ENCODE data around the gene ARRDC1. TPM values are rescaled to one million over a fixed set of nuclear protein-coding genes. Genes with fewer than 3 reads are reported as not detected.

Gene ARRDC1
- polyA plus RNA-seq, 1 experiment, result 46.1 TPM

- peaks cover 17% of the 10 kb centered on the region for H3K36me3 ChIP-seq (ENCODE audit: control insufficient read depth, insufficient read depth, low read length)
- peak within 1 kb of the TSS; percentile 99 for H3K4me3 ChIP-seq (ENCODE audit: low read depth, low read length)
- H3K27me3 ChIP-seq (ENCODE audit: control insufficient read depth, insufficient read depth, low read length), result no peaks in the 10 kb centered on the region
- no peak for DNase-seq (ENCODE audit: low read depth)
- ChIA-PET CTCF (interaction anchor here (0.6 to 1.5 kb wide), 3 partner anchors 21 to 55 kb away, joined by 3 to 4 read pairs (median 3); no protein-coding TSS in a partner anchor), POLR2A (no interaction called here)
- TF ChIP-seq, protein P1, sequence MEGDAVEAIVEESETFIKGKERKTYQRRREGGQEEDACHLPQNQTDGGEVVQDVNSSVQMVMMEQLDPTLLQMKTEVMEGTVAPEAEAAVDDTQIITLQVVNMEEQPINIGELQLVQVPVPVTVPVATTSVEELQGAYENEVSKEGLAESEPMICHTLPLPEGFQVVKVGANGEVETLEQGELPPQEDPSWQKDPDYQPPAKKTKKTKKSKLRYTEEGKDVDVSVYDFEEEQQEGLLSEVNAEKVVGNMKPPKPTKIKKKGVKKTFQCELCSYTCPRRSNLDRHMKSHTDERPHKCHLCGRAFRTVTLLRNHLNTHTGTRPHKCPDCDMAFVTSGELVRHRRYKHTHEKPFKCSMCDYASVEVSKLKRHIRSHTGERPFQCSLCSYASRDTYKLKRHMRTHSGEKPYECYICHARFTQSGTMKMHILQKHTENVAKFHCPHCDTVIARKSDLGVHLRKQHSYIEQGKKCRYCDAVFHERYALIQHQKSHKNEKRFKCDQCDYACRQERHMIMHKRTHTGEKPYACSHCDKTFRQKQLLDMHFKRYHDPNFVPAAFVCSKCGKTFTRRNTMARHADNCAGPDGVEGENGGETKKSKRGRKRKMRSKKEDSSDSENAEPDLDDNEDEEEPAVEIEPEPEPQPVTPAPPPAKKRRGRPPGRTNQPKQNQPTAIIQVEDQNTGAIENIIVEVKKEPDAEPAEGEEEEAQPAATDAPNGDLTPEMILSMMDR (IDR thresholded peaks at IDR 0.05; ENCODE audit: insufficient read depth, low read depth, low read length), result no peak
Measured at GRCh38 chr9:137618105-137619067, 12.9 kb downstream of the ARRDC1 start, which contains the start of gene EHMT1. Gene EHMT1, plus strand, starts transcription at chr9:137619005. Its CDS starts 24 bp downstream, at chr9:137619029.

- DNase-seq (ENCODE audit: low read depth), result no peak
- Histone ChIP-seq H3K4me3 (ENCODE audit: low read depth, low read length) (peak overlapping the region; percentile 72), H3K27me3 (ENCODE audit: control insufficient read depth, insufficient read depth, low read length) (no peaks in the 10 kb centered on the region), H3K36me3 (ENCODE audit: control insufficient read depth, insufficient read depth, low read length) (peaks cover 12% of the 10 kb centered on the region)
- ChIA-PET POLR2A (no interaction called here), CTCF (interaction anchor here (0.7 to 1.5 kb wide), 3 partner anchors 16 to 84 kb away, joined by 3 to 4 read pairs (median 4); no protein-coding TSS in a partner anchor)
- TF ChIP-seq, protein P1 (IDR thresholded peaks at IDR 0.05; ENCODE audit: insufficient read depth, low read depth, low read length), result no peak
Measured at GRCh38 chr9:137619240-137620047, 14.0 kb downstream of the ARRDC1 start.

- peak overlapping the region; percentile 72 for H3K4me3 ChIP-seq (ENCODE audit: low read depth, low read length)
- POLR2A ChIA-PET, result no interaction called here
- H3K27me3 ChIP-seq (ENCODE audit: control insufficient read depth, insufficient read depth, low read length), result no peaks in the 10 kb centered on the region
- peaks cover 7% of the 10 kb centered on the region for H3K36me3 ChIP-seq (ENCODE audit: control insufficient read depth, insufficient read depth, low read length)
- DNase-seq (ENCODE audit: low read depth), result no peak
- TF ChIP-seq, protein P1 (IDR thresholded peaks at IDR 0.05; ENCODE audit: insufficient read depth, low read depth, low read length), result no peak
- CTCF ChIA-PET, result interaction anchor here (0.7 to 1.5 kb wide), 3 partner anchors 17 to 85 kb away, joined by 3 to 4 read pairs (median 4); no protein-coding TSS in a partner anchor
Measured at GRCh38 chr9:137620048-137620405, 14.5 kb downstream of the ARRDC1 start.

DNA sequence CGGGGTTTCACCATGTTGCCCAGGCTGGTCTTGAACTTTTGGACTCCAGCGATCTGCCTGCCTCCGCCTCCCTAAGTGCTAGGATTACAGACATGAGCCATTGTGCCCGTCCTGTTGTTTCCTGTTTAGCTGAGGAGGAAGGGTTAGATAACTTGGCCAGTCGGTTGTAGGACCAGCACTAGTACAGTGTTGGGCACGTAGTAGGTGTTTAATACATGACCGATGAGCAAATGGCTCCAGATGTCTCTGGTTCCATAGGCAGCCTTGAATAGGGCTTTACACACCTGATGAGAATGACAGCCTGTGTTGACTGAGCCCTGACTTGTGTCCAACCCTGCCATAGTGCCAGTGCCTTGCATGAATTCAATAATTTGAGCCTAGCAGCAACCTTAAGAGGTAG, 15.1 kb downstream of the ARRDC1 start:
- H3K36me3 ChIP-seq (ENCODE audit: control insufficient read depth, insufficient read depth, low read length), result peaks cover 4% of the 10 kb centered on the region
- TF ChIP-seq, protein P1 (IDR thresholded peaks at IDR 0.05; ENCODE audit: insufficient read depth, low read depth, low read length), result no peak
- H3K27me3 ChIP-seq (ENCODE audit: control insufficient read depth, insufficient read depth, low read length), result no peaks in the 10 kb centered on the region
- no peak overlapping the region for H3K4me3 ChIP-seq (ENCODE audit: low read depth, low read length)
- ChIA-PET CTCF (interaction anchor here (0.7 to 1.8 kb wide), 3 partner anchors 9 to 44 kb away, joined by 3 to 4 read pairs (median 4); no protein-coding TSS in a partner anchor), POLR2A (no interaction called here)
- DNase-seq (ENCODE audit: low read depth), result no peak

Data from BJ (cell line).